Measurements from ENCODE around the gene BNC2. TPM values are rescaled to one million over a fixed set of nuclear protein-coding genes. Genes with fewer than 3 reads are reported as not detected.

The BNC2 gene
- total RNA-seq, 2 experiments from 2014 or later, result not detected

GRCh38 chr9:16704116-16705110 lies 166.1 kb downstream of the BNC2 start:
- Mint-ChIP-seq H3K36me3 (ENCODE audit: low read depth) (no peaks in the 10 kb centered on the region), H3K27me3 (no peaks in the 10 kb centered on the region), H3K27ac (no peak overlapping the region), H3K9me3 (peaks cover 4% of the 10 kb centered on the region), H3K4me3 (no peak overlapping the region), H3K4me1 (ENCODE audit: low read depth) (no peaks in the 10 kb centered on the region)
- no peak overlapping the region for H3K27ac ChIP-seq (ENCODE audit: low read depth in 1 of 2, low read length in 2 of 2)
- H3K4me1 ChIP-seq (ENCODE audit: insufficient read depth, low read length), result no peaks in the 10 kb centered on the region
- H3K4me3 ChIP-seq (ENCODE audit: low read length), result no peak overlapping the region
- CTCF ChIA-PET, result no interaction called here
- ATAC-seq (ENCODE audit: poor library complexity) (no peak), DNase-seq (no peak)
- no peaks in the 10 kb centered on the region for H3K27me3 ChIP-seq (ENCODE audit: control insufficient read depth in 1 of 2, insufficient read depth in 2 of 2, low read length in 2 of 2)
- intact Hi-C loops (cut with DNase I, micrococcal nuclease), result no loop called here
- POLR2A ChIA-PET, result no interaction called here
- no peak for TF ChIP-seq CTCF (IDR thresholded peaks at IDR 0.05)
- H3K36me3 ChIP-seq (ENCODE audit: insufficient read depth, low read length), result no peaks in the 10 kb centered on the region
- peaks cover 4 to 17% of the 10 kb centered on the region in 2 experiments for H3K9me3 ChIP-seq (ENCODE audit: control insufficient read depth in 1 of 2, insufficient read depth in 1 of 2, low read length in 2 of 2)

DNA sequence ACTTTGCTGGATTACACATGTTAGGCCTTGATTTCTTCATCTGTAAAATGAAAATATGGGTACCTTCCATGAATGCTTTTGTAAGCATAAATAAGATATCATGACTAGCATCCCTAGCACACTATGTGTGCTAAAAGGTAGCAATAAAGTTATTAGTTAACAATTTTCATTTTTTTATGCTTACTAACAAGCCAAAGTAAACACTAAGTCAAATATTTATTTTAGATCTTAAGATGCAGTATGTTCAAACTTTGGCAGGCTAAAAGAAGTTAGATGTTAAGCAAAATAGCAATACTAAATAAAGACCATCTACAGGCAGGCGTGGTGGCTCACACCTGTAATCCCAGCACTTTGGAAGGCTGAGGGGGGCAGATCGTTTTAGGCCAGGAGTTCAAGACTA lies 169.1 kb downstream of the BNC2 start:
- Histone ChIP-seq H3K4me3 (ENCODE audit: low read length) (no peak overlapping the region), H3K9me3 (ENCODE audit: control insufficient read depth in 1 of 2, insufficient read depth in 1 of 2, low read length in 2 of 2) (peaks cover 0 to 15% of the 10 kb centered on the region in 2 experiments), H3K27ac (ENCODE audit: low read depth in 1 of 2, low read length in 2 of 2) (no peak overlapping the region), H3K4me1 (ENCODE audit: insufficient read depth, low read length) (no peaks in the 10 kb centered on the region), H3K27me3 (ENCODE audit: control insufficient read depth in 1 of 2, insufficient read depth in 2 of 2, low read length in 2 of 2) (no peaks in the 10 kb centered on the region), H3K36me3 (ENCODE audit: insufficient read depth, low read length) (no peaks in the 10 kb centered on the region)
- Mint-ChIP-seq H3K9me3 (no peaks in the 10 kb centered on the region), H3K4me1 (ENCODE audit: low read depth) (no peaks in the 10 kb centered on the region), H3K4me3 (no peak overlapping the region), H3K27me3 (no peaks in the 10 kb centered on the region), H3K27ac (no peak overlapping the region), H3K36me3 (ENCODE audit: low read depth) (no peaks in the 10 kb centered on the region)
- DNase-seq (no peak), ATAC-seq (ENCODE audit: poor library complexity) (no peak)
- CTCF ChIA-PET, result no interaction called here
- POLR2A ChIA-PET, result no interaction called here
- intact Hi-C loops (cut with DNase I, micrococcal nuclease), result no loop called here
- no peak for TF ChIP-seq CTCF (IDR thresholded peaks at IDR 0.05)

DNA sequence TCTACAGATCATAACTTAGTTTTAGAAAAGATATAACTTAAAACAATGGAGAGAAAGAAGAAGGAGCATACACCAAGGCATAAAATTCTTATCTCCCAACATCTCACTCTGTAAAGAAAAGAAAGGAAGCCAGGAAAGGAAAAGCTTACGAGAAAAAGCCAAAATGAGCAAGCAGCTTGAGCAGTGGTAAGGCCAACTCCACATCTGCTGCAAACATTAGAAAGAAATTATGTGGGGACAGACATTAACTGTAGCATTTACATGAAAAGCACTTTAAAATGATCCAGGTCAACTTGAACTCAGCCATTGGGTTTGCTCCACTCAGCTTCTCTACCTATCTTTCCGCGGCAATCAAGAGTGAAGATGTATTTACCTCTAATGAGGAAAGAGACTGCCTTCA lies 176.9 kb downstream of the BNC2 start:
- no peak overlapping the region for H3K27ac ChIP-seq (ENCODE audit: low read depth in 1 of 2, low read length in 2 of 2)
- ChIA-PET CTCF (no interaction called here), POLR2A (no interaction called here)
- intact Hi-C loops (cut with DNase I, micrococcal nuclease), result no loop called here
- H3K4me3 ChIP-seq (ENCODE audit: low read length), result no peak overlapping the region
- H3K27me3 ChIP-seq (ENCODE audit: control insufficient read depth in 1 of 2, insufficient read depth in 2 of 2, low read length in 2 of 2), result no peaks in the 10 kb centered on the region
- peaks cover 0 to 13% of the 10 kb centered on the region in 2 experiments for H3K9me3 ChIP-seq (ENCODE audit: control insufficient read depth in 1 of 2, insufficient read depth in 1 of 2, low read length in 2 of 2)
- Mint-ChIP-seq H3K27me3 (no peaks in the 10 kb centered on the region), H3K27ac (no peak overlapping the region), H3K4me1 (ENCODE audit: low read depth) (no peaks in the 10 kb centered on the region), H3K9me3 (peaks cover 3% of the 10 kb centered on the region), H3K4me3 (no peak overlapping the region), H3K36me3 (ENCODE audit: low read depth) (no peaks in the 10 kb centered on the region)
- no peak for DNase-seq
- no peaks in the 10 kb centered on the region for H3K4me1 ChIP-seq (ENCODE audit: insufficient read depth, low read length)
- no peak for TF ChIP-seq CTCF (IDR thresholded peaks at IDR 0.05)
- H3K36me3 ChIP-seq (ENCODE audit: insufficient read depth, low read length), result no peaks in the 10 kb centered on the region
- ATAC-seq (ENCODE audit: poor library complexity), result no peak
